ENCODE data around the gene FCRL2. TPM values are rescaled to one million over a fixed set of nuclear protein-coding genes. Genes with fewer than 3 reads are reported as not detected.

FCRL2 gene
- total and polyA plus RNA-seq, 2 experiments from 2014 or later: not detected

GRCh38 chr1:157721985-157722384, 54.9 kb downstream of the FCRL2 start:
- Mint-ChIP-seq H3K27me3 (ENCODE audit: insufficient read depth, low read depth, poor library complexity) (peaks cover 4% of the 10 kb centered on the region), H3K36me3 (ENCODE audit: low read depth) (peaks cover 26% of the 10 kb centered on the region), H3K27ac (no peak overlapping the region), H3K4me3 (no peak overlapping the region), H3K9me3 (peaks cover 36% of the 10 kb centered on the region), H3K4me1 (no peaks in the 10 kb centered on the region)
- H3K4me1 ChIP-seq (ENCODE audit: insufficient read depth): no peaks in the 10 kb centered on the region
- DNase-seq (ENCODE audit: low spot score): no peak
- no peaks in the 10 kb centered on the region for H3K27me3 ChIP-seq (ENCODE audit: insufficient read depth)
- H3K36me3 ChIP-seq (ENCODE audit: insufficient read depth): no peaks in the 10 kb centered on the region; the same call in 1 of the 2 replicates
- no peak overlapping the region for H3K4me3 ChIP-seq
- H3F3A ChIP-seq (replicated peaks; ENCODE audit: low read depth): no peaks in the 10 kb centered on the region
- no peaks in the 10 kb centered on the region for H3K79me2 ChIP-seq (replicated peaks; ENCODE audit: insufficient read depth)
- H2AFZ ChIP-seq: no peak overlapping the region
- TF ChIP-seq, protein P1, sequence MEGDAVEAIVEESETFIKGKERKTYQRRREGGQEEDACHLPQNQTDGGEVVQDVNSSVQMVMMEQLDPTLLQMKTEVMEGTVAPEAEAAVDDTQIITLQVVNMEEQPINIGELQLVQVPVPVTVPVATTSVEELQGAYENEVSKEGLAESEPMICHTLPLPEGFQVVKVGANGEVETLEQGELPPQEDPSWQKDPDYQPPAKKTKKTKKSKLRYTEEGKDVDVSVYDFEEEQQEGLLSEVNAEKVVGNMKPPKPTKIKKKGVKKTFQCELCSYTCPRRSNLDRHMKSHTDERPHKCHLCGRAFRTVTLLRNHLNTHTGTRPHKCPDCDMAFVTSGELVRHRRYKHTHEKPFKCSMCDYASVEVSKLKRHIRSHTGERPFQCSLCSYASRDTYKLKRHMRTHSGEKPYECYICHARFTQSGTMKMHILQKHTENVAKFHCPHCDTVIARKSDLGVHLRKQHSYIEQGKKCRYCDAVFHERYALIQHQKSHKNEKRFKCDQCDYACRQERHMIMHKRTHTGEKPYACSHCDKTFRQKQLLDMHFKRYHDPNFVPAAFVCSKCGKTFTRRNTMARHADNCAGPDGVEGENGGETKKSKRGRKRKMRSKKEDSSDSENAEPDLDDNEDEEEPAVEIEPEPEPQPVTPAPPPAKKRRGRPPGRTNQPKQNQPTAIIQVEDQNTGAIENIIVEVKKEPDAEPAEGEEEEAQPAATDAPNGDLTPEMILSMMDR (conservative IDR thresholded peaks at IDR 0.05; ENCODE audit: low read depth in 2 of 2): no peak
- TF ChIP-seq NANOG (IDR thresholded peaks at IDR 0.05; ENCODE audit: borderline replicate concordance): no peak
- TF ChIP-seq ETS1 (IDR thresholded peaks at IDR 0.05): no peak
- no peak for TF ChIP-seq POLR2AphosphoS5 (IDR thresholded peaks at IDR 0.05; ENCODE audit: low read depth)
- TF ChIP-seq ZNF114 (CRISPR knock-in tag; IDR thresholded peaks at IDR 0.05): no peak
- no peak for TF ChIP-seq ZNF462 (CRISPR knock-in tag; IDR thresholded peaks at IDR 0.05)
- TF ChIP-seq ZNF331 (CRISPR knock-in tag; IDR thresholded peaks at IDR 0.05; ENCODE audit: low read depth): no peak
- TF ChIP-seq JUNB (IDR thresholded peaks at IDR 0.05; ENCODE audit: unreplicated experiment): no peak
- no peak for TF ChIP-seq EZH2phosphoT487 (IDR thresholded peaks at IDR 0.05; ENCODE audit: unreplicated experiment)
- no peak for TF ChIP-seq EZH2 (IDR thresholded peaks at IDR 0.05; ENCODE audit: low read depth, unreplicated experiment)
- no peak for TF ChIP-seq CREB1 (CRISPR knock-in tag; IDR thresholded peaks at IDR 0.05; ENCODE audit: low read depth)
- no peak for TF ChIP-seq STAT1 (IDR thresholded peaks at IDR 0.05; ENCODE audit: unreplicated experiment)
- H3K27ac ChIP-seq (ENCODE audit: low read depth): no peak overlapping the region
- H4K20me1 ChIP-seq (replicated peaks; ENCODE audit: insufficient read depth): no peaks in the 10 kb centered on the region
- no peak for ATAC-seq
- no peak overlapping the region for H3K4me2 ChIP-seq
- peaks cover 10% of the 10 kb centered on the region for H3K9me2 ChIP-seq (ENCODE audit: insufficient read depth)

Measured in GM23338 (cell line).